HepG2 (cell line): ENCODE measurements around the gene NSMF. TPM values are rescaled to one million over a fixed set of nuclear protein-coding genes. Genes with fewer than 3 reads are reported as not detected.
A peak's percentile ranks its signal among the peaks of the same experiment; 100 is the strongest.

Experiments
- FOXO1 ChIP-seq: sonication (generic); formaldehyde crosslinking; IDR thresholded peaks from 2 replicates; pipeline ENCODE4 v1.4.0; 2020; ENCODE audit warnings: missing genetic modification reagents
- GLI4 ChIP-seq: sonication (generic); formaldehyde crosslinking; IDR thresholded peaks from 2 replicates; pipeline ENCODE4 v1.5.1; 2020; ENCODE audit warnings: missing genetic modification reagents, mild to moderate bottlenecking, moderate library complexity, borderline replicate concordance
- HES4 ChIP-seq: sonication (generic); formaldehyde crosslinking; IDR thresholded peaks from 2 replicates; pipeline ENCODE4 v1.9.0; 2021; ENCODE audit warnings: mild to moderate bottlenecking, missing genetic modification reagents, borderline replicate concordance
- KLF15 ChIP-seq: sonication (generic); formaldehyde crosslinking; IDR thresholded peaks from 2 replicates; pipeline ENCODE4 v1.8.1; 2023; ENCODE audit warnings: borderline replicate concordance, mild to moderate bottlenecking, inconsistent platforms, missing genetic modification reagents, mixed read lengths
- NR2F6 ChIP-seq, 2 experiments: IDR thresholded peaks; 2 replicates each; pipeline ENCODE4 v1.6.1; 2016; ENCODE audit warnings: antibody characterized with exemption in 1 of 2, mild to moderate bottlenecking in 1 of 2
- REXO4 ChIP-seq: sonication (generic); formaldehyde crosslinking; IDR thresholded peaks from 2 replicates; pipeline ENCODE4 v1.8.0; 2022; ENCODE audit warnings: missing genetic modification reagents, mild to moderate bottlenecking, borderline replicate concordance
- SPEN ChIP-seq: sonication (generic); formaldehyde crosslinking; IDR thresholded peaks from 2 replicates; pipeline ENCODE4 v1.5.1; 2020; ENCODE audit warnings: low read depth, mild to moderate bottlenecking, missing genetic modification reagents
- TBL1XR1 ChIP-seq: fragments of 150-350 bp; IDR thresholded peaks from 2 replicates; pipeline ENCODE4 v1.6.1; 2014; ENCODE audit warnings: borderline replicate concordance, low read length; ENCODE audit not compliant: partially characterized antibody
- THYN1 ChIP-seq: sonication (generic); formaldehyde crosslinking; IDR thresholded peaks from 2 replicates; pipeline ENCODE4 v1.8.1; 2023; ENCODE audit warnings: low read depth, mild to moderate bottlenecking, moderate library complexity, missing genetic modification reagents, borderline replicate concordance
- ZHX2 ChIP-seq, 2 experiments: sonication (generic) in 1 of 2; formaldehyde crosslinking in 1 of 2; IDR thresholded peaks; 2 replicates each; pipeline versions ENCODE4 v1.6.1 to v1.9.0; 2014 to 2022; ENCODE audit warnings: antibody characterized with exemption in 1 of 2, borderline replicate concordance in 1 of 2, inconsistent platforms in 1 of 2, low read depth in 1 of 2, missing genetic modification reagents in 1 of 2
- ZKSCAN5 ChIP-seq: sonication (generic); formaldehyde crosslinking; IDR thresholded peaks from 2 replicates; pipeline ENCODE4 v1.5.1; 2020; ENCODE audit warnings: mild to moderate bottlenecking, missing genetic modification reagents
- ZNF589 ChIP-seq: sonication (generic); formaldehyde crosslinking; conservative IDR thresholded peaks from 2 replicates; pipeline ENCODE4 v1.8.0; 2022; ENCODE audit warnings: mild to moderate bottlenecking, moderate library complexity, missing genetic modification reagents
- ZNF740 ChIP-seq: sonication (generic); formaldehyde crosslinking; IDR thresholded peaks from 2 replicates; pipeline ENCODE4 v1.4.0; 2020; ENCODE audit warnings: missing genetic modification reagents
- polyA plus RNA-seq, 8 experiments: library from polyadenylated mRNA; depleted of rRNA in 3 of 8; stranded (reverse) in 7 of 8; unstranded in 1 of 8; fragments of >200 nt; fragmentation: Illumina TruSeq in 4 of 8; extraction: Trizol in 4 of 8; gene quantifications; 2 replicates each; pipeline versions ENCODE4 v1.2.1 to v1.2.3, GENCODE V29; 2011 to 2016; ENCODE audit warnings: low read depth in 4 of 8, missing spikeins in 1 of 8, mixed read lengths in 1 of 8; ENCODE audit not compliant: insufficient read depth in 1 of 8
- total RNA-seq, 5 experiments: library from RNA; depleted of rRNA; stranded (reverse); fragments of >200 nt; fragmentation: Illumina TruSeq; extraction: Trizol; gene quantifications; 2 replicates each; pipeline ENCODE4 v1.2.3, GENCODE V29; 2016; ENCODE audit warnings: low read depth in 1 of 5
- TF ChIP-seq, protein P1 (sequence below): sonication (generic); formaldehyde crosslinking; IDR thresholded peaks from 2 replicates; pipeline ENCODE4 v1.5.0; 2020; ENCODE audit warnings: missing genetic modification reagents
- TF ChIP-seq, protein P2 (sequence below): sonication (generic); formaldehyde crosslinking; IDR thresholded peaks from 2 replicates; pipeline ENCODE4 v1.4.0; 2020; ENCODE audit warnings: missing genetic modification reagents, borderline replicate concordance

Gene NSMF
- total and polyA plus RNA-seq, 2 of the 13 experiments (the other 11 are each of a cell fraction or from before 2014, with no cell fraction given), result 44.3 to 183 TPM

- TF ChIP-seq THYN1 (CRISPR knock-in tag) (no peak), REXO4 (CRISPR knock-in tag) (no peak), ZHX2 (IDR thresholded peaks at IDR 0.05; ENCODE audit: low read depth) (no peak), ZHX2 (CRISPR knock-in tag; IDR thresholded peaks at IDR 0.05; ENCODE audit: borderline replicate concordance) (no peak; the same call in 1 of the 2 replicates), ZNF589 (CRISPR knock-in tag) (no peak), GLI4 (no peak), KLF15 (CRISPR knock-in tag) (0 out of 2 replicates have a peak, but pooled peaks have one; percentile 2), SPEN (no peak), ZKSCAN5 (CRISPR knock-in tag) (no peak), HES4 (CRISPR knock-in tag) (no peak), ZNF740 (CRISPR knock-in tag) (0 out of 2 replicates have a peak, but pooled peaks have one; percentile 12), FOXO1 (CRISPR knock-in tag) (no peak), TBL1XR1 (no peak), NR2F6 (IDR thresholded peaks at IDR 0.05) (no peak), NR2F6 (CRISPR knock-in tag; IDR thresholded peaks at IDR 0.05) (0 out of 2 replicates have a peak, but pooled peaks have one; percentile 11)
- TF ChIP-seq, protein P1, sequence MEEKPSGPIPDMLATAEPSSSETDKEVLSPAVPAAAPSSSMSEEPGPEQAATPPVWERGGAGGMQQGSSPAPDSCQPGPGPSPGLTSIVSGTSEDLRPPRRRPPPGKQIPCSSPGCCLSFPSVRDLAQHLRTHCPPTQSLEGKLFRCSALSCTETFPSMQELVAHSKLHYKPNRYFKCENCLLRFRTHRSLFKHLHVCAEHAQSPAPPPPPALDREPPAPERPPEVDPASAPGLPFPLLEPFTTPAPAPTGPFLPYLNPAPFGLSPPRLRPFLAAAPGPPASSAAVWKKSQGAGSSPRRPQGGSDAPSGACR (CRISPR knock-in tag), result no peak
- TF ChIP-seq, protein P2, sequence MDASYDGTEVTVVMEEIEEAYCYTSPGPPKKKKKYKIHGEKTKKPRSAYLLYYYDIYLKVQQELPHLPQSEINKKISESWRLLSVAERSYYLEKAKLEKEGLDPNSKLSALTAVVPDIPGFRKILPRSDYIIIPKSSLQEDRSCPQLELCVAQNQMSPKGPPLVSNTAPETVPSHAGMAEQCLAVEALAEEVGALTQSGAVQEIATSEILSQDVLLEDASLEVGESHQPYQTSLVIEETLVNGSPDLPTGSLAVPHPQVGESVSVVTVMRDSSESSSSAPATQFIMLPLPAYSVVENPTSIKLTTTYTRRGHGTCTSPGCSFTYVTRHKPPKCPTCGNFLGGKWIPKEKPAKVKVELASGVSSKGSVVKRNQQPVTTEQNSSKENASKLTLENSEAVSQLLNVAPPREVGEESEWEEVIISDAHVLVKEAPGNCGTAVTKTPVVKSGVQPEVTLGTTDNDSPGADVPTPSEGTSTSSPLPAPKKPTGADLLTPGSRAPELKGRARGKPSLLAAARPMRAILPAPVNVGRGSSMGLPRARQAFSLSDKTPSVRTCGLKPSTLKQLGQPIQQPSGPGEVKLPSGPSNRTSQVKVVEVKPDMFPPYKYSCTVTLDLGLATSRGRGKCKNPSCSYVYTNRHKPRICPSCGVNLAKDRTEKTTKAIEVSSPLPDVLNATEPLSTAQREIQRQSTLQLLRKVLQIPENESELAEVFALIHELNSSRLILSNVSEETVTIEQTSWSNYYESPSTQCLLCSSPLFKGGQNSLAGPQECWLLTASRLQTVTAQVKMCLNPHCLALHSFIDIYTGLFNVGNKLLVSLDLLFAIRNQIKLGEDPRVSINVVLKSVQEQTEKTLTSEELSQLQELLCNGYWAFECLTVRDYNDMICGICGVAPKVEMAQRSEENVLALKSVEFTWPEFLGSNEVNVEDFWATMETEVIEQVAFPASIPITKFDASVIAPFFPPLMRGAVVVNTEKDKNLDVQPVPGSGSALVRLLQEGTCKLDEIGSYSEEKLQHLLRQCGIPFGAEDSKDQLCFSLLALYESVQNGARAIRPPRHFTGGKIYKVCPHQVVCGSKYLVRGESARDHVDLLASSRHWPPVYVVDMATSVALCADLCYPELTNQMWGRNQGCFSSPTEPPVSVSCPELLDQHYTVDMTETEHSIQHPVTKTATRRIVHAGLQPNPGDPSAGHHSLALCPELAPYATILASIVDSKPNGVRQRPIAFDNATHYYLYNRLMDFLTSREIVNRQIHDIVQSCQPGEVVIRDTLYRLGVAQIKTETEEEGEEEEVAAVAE (CRISPR knock-in tag), result no peak
Observed at GRCh38 chr9:137423514-137424291, 35.4 kb downstream of the NSMF start (continued).
